OCI-LY7 (cell line): Measurements from ENCODE around the gene NCAM2. TPM values are rescaled to one million over a fixed set of nuclear protein-coding genes. Genes with fewer than 3 reads are reported as not detected.
"Not testable (repeated sequence)": the region's sequence is repeated elsewhere in the genome, so short reads cannot be mapped to it uniquely, and the experiment has no call there.

Experiments
- BruUV-seq: library from RNA; stranded (reverse); fragments of 400-500 nt; replicated peaks from 2 replicates; lab custom pipeline; 2021; lab: Mats Ljungman, UMichigan
- CTCF ChIA-PET: fragments of 300-600 bp; sonication (Branson Sonifier 250); formaldehyde crosslinking; loops from one replicate; lab custom pipeline; 2022; ENCODE audit warnings: antibody characterized with exemption; ENCODE audit not compliant: unreplicated experiment; lab: Charles Lee
- POLR2A ChIA-PET: fragments of 300-600 bp; sonication (Branson Sonifier 250); formaldehyde crosslinking; loops from one replicate; lab custom pipeline; 2022; ENCODE audit warnings: antibody characterized with exemption; lab: Charles Lee
- DNase-seq: peaks from one replicate; pipeline ENCODE4 v3.0.0-alpha.2; 2015; ENCODE audit warnings: low spot score
- H2AFZ ChIP-seq: fragments of 200-600 bp; sonication (generic), shearing (Covaris generic); 2 replicates; pipeline ENCODE4 v1.6.1; 2014; ENCODE audit warnings: mild to moderate bottlenecking, antibody characterized with exemption, low read length, moderate library complexity
- H3K27ac ChIP-seq: fragments of 200-600 bp; sonication (generic); 2 replicates; pipeline ENCODE4 v1.5.1; 2014; ENCODE audit warnings: mixed run types, low read depth, mild to moderate bottlenecking, moderate library complexity, low read length, inconsistent platforms; ENCODE audit not compliant: poor library complexity, severe bottlenecking
- H3K36me3 ChIP-seq: fragments of 200-600 bp; sonication (generic); 2 replicates; pipeline ENCODE4 v1.6.1; 2014; ENCODE audit warnings: mild to moderate bottlenecking, antibody characterized with exemption, low read length, moderate library complexity, mixed read lengths; ENCODE audit not compliant: insufficient read depth
- H3K4me1 ChIP-seq: fragments of 200-600 bp; sonication (generic); 2 replicates; pipeline ENCODE4 v1.5.1; 2014; ENCODE audit warnings: mild to moderate bottlenecking, low read length; ENCODE audit not compliant: insufficient read depth, poor library complexity, severe bottlenecking
- H3K4me2 ChIP-seq: fragments of 200-600 bp; sonication (generic); 2 replicates; pipeline ENCODE4 v1.6.1; 2014; ENCODE audit warnings: mild to moderate bottlenecking, low read length
- H3K4me3 ChIP-seq: fragments of 200-600 bp; sonication (generic); 2 replicates; pipeline ENCODE4 v1.5.1; 2014; ENCODE audit warnings: mild to moderate bottlenecking, low read depth, low read length; ENCODE audit not compliant: poor library complexity, severe bottlenecking
- H3K79me2 ChIP-seq: fragments of 200-600 bp; sonication (generic); 2 replicates; pipeline ENCODE4 v1.6.1; 2016; ENCODE audit warnings: low read depth, mild to moderate bottlenecking, low read length, moderate library complexity, mixed read lengths; ENCODE audit not compliant: insufficient read depth
- H3K9me2 ChIP-seq: fragments of 200-600 bp; sonication (generic); 2 replicates; pipeline ENCODE4 v1.6.1; 2016; ENCODE audit warnings: mild to moderate bottlenecking, low read length, mixed read lengths; ENCODE audit not compliant: insufficient read depth
- H3K9me3 ChIP-seq: fragments of 200-600 bp; sonication (generic); 2 replicates; pipeline ENCODE4 v1.6.1; 2014; ENCODE audit warnings: mild to moderate bottlenecking, mixed run types, low read length, mixed read lengths
- H4K20me1 ChIP-seq: fragments of 200-600 bp; sonication (generic); 2 replicates; pipeline ENCODE4 v1.6.1; 2014; ENCODE audit warnings: mild to moderate bottlenecking, antibody characterized with exemption, low read length, moderate library complexity, mixed read lengths; ENCODE audit not compliant: insufficient read depth
- EZH2phosphoT487 ChIP-seq: fragments of 200-600 bp; sonication (generic); IDR thresholded peaks from 2 replicates; pipeline ENCODE4 v1.6.1; 2018; ENCODE audit warnings: low read depth, borderline replicate concordance, mild to moderate bottlenecking, mixed run types, antibody characterized with exemption, low read length, moderate library complexity, mixed read lengths
- intact Hi-C: fragments of 100-400 bp; cut with micrococcal nuclease; formaldehyde crosslinking; loops from one replicate; pipeline ENCODE4 v1.10.0; 2022; ENCODE audit not compliant: unreplicated experiment
- total RNA-seq, 2 experiments: library from RNA; depleted of rRNA in 1 of 2; stranded (reverse); fragments of >200 nt in 1 of 2; shearing (Covaris generic) in 1 of 2; gene quantifications; 2 replicates each; pipeline ENCODE4 v1.2.3, GENCODE V29; 2014 to 2022
- TF ChIP-seq, protein P1 (sequence below): fragments of 200-600 bp; sonication (generic); conservative IDR thresholded peaks from 2 replicates; pipeline ENCODE4 v1.5.1; 2014; ENCODE audit warnings: mild to moderate bottlenecking, antibody characterized with exemption, low read length, moderate library complexity, mixed read lengths

The NCAM2 gene
- total RNA-seq, 2 experiments from 2014 or later, result not detected

DNA sequence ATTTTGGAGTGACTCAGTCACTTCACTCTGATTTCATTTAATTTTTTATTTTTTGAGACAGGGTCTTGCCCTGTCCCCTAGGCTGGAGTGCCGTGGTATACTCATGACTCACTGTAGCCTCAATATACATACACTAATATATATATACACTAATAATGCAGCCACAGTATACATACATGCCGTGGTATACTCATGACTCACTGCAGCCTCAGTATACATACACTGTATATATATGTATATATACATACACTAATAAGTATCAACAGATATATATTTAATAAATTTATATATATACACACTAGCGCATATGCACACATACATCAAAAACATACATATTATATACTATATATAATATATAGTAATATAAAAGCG lies 149.2 kb downstream of the NCAM2 start:
- Histone ChIP-seq H3K27ac (no peak overlapping the region), H4K20me1 (no peaks in the 10 kb centered on the region), H3K9me3 (peaks cover 11% of the 10 kb centered on the region; the same call in 1 of the 2 replicates), H3K36me3 (no peaks in the 10 kb centered on the region), H2AFZ (no peak overlapping the region), H3K4me3 (no peak overlapping the region), H3K4me2 (no peak overlapping the region), H3K79me2 (no peaks in the 10 kb centered on the region), H3K4me1 (no peaks in the 10 kb centered on the region), H3K9me2 (no peaks in the 10 kb centered on the region)
- intact Hi-C loops, result no loop called here
- POLR2A ChIA-PET, result no interaction called here
- CTCF ChIA-PET, result no interaction called here
- DNase-seq, result no peak
- no TSS peak for BruUV-seq
- TF ChIP-seq, protein P1, sequence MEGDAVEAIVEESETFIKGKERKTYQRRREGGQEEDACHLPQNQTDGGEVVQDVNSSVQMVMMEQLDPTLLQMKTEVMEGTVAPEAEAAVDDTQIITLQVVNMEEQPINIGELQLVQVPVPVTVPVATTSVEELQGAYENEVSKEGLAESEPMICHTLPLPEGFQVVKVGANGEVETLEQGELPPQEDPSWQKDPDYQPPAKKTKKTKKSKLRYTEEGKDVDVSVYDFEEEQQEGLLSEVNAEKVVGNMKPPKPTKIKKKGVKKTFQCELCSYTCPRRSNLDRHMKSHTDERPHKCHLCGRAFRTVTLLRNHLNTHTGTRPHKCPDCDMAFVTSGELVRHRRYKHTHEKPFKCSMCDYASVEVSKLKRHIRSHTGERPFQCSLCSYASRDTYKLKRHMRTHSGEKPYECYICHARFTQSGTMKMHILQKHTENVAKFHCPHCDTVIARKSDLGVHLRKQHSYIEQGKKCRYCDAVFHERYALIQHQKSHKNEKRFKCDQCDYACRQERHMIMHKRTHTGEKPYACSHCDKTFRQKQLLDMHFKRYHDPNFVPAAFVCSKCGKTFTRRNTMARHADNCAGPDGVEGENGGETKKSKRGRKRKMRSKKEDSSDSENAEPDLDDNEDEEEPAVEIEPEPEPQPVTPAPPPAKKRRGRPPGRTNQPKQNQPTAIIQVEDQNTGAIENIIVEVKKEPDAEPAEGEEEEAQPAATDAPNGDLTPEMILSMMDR, result no peak
- no peak for TF ChIP-seq EZH2phosphoT487

DNA sequence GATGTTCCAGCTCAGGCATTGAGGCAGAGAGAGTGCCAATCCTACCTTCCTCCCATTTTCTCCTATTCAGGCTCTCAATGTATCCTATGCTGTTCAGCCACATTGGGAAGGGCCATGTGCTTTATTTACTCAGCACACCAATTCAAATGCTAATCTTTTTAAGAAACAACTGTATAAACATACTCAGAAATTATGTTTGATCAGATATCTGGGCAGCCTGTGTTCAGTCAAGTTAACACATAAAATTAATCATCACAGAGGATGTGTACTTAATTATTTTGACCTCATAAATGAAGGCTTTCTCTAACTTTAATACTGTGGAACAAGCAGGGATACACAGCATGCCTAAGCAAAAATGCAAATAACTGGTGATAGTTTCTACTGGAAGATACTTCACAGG lies 149.8 kb downstream of the NCAM2 start:
- POLR2A ChIA-PET, result no interaction called here
- Histone ChIP-seq H3K9me2 (no peaks in the 10 kb centered on the region), H3K4me2 (no peak overlapping the region), H3K36me3 (no peaks in the 10 kb centered on the region), H2AFZ (no peak overlapping the region), H3K9me3 (peaks cover 11% of the 10 kb centered on the region; the same call in 1 of the 2 replicates), H3K79me2 (no peaks in the 10 kb centered on the region), H3K27ac (no peak overlapping the region), H4K20me1 (no peaks in the 10 kb centered on the region), H3K4me3 (no peak overlapping the region), H3K4me1 (no peaks in the 10 kb centered on the region)
- CTCF ChIA-PET, result no interaction called here
- no peak for DNase-seq
- no TSS peak for BruUV-seq
- intact Hi-C loops, result no loop called here
- no peak for TF ChIP-seq EZH2phosphoT487
- TF ChIP-seq, protein P1, result no peak

DNA sequence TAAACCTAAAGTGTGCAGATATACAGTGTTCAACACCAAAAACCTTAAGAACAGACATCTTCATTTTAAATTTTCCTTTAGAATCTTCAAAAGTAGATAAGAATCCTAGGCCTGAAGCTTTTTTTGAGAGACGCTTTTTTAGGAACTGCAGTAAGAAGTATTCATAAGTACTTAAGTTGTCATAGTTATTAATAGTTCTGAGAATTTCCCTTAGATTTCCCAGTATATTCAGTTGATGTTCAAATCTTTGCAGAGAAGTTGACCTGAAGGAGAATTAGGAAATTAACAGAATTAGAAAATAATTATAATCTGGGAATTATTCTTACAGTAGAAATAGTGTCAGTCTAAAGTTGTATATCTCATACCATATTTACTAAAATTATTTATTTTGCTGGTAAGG lies 150.3 kb downstream of the NCAM2 start:
- no peak overlapping the region for H3K27ac ChIP-seq
- ChIA-PET POLR2A (no interaction called here), CTCF (no interaction called here)
- no peaks in the 10 kb centered on the region for H4K20me1 ChIP-seq
- no peak overlapping the region for H2AFZ ChIP-seq
- no peaks in the 10 kb centered on the region for H3K9me2 ChIP-seq
- no peak overlapping the region for H3K4me2 ChIP-seq
- no peaks in the 10 kb centered on the region for H3K79me2 ChIP-seq
- intact Hi-C loops, result no loop called here
- TF ChIP-seq EZH2phosphoT487, result no peak
- TF ChIP-seq, protein P1, result no peak
- H3K4me3 ChIP-seq, result no peak overlapping the region
- H3K9me3 ChIP-seq, result peaks cover 11% of the 10 kb centered on the region; the same call in 1 of the 2 replicates
- no TSS peak for BruUV-seq
- no peak for DNase-seq
- no peaks in the 10 kb centered on the region for H3K4me1 ChIP-seq
- H3K36me3 ChIP-seq, result no peaks in the 10 kb centered on the region

DNA sequence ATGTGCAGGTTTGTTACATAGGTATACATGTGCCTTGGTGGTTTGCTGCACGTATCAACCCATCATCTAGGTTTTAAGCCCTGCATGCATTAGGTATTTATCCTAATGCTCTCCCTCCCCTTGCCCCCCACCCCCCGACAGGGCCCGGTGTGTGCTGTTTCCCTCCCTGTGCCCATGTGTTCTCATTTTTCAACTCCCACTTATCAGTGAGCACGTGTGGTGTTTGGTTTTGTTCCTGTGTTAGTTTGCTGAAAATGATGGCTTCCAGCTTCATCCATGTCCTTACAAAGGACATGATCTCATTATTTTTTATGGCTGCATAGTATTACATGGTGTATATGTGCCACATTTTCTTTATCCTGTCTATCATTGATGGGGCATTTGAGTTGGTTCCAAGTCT lies 151.2 kb downstream of the NCAM2 start:
- H3K9me2 ChIP-seq, POLR2A ChIA-PET, H3K27ac ChIP-seq, intact Hi-C loops, H2AFZ ChIP-seq, DNase-seq, CTCF ChIA-PET, H3K79me2 ChIP-seq, H3K4me2 ChIP-seq, BruUV-seq, H3K4me3 ChIP-seq, H3K36me3 ChIP-seq, H3K4me1 ChIP-seq, H4K20me1 ChIP-seq: not testable (repeated sequence)
- peaks cover 16% of the 10 kb centered on the region; the same call in 1 of the 2 replicates for H3K9me3 ChIP-seq
